LNCAP (cell line): ENCODE results near the gene C5orf15.

Experiments used
- CTCF ChIP-seq: fragments of 450-650 bp; IDR thresholded peaks from 2 replicates; pipeline ENCODE4 v1.5.1; 2017; ENCODE audit warnings: mild to moderate bottlenecking

C5orf15 gene

GRCh38 chr5:133935667-133935940 lies 32.8 kb downstream of the C5orf15 start:
- no peak for TF ChIP-seq CTCF

GRCh38 chr5:133934822-133935666 lies 33.4 kb downstream of the C5orf15 start:
- no peak for TF ChIP-seq CTCF

GRCh38 chr5:133934311-133934710 lies 34.1 kb downstream of the C5orf15 start:
- no peak for TF ChIP-seq CTCF

- TF ChIP-seq CTCF = no peak
Observed at GRCh38 chr5:133933670-133934295, 34.6 kb downstream of the C5orf15 start.

- TF ChIP-seq CTCF = no peak
Observed at GRCh38 chr5:133933169-133933509, 35.3 kb downstream of the C5orf15 start.

- TF ChIP-seq CTCF = no peak
Observed at GRCh38 chr5:133932441-133933168, 35.8 kb downstream of the C5orf15 start.

- no peak for TF ChIP-seq CTCF
Observed at GRCh38 chr5:133931546-133931945, 36.9 kb downstream of the C5orf15 start.
